ENCODE results near the gene PARM1. TPM values are rescaled to one million over a fixed set of nuclear protein-coding genes. Genes with fewer than 3 reads are reported as not detected.

The PARM1 gene
- total and polyA plus RNA-seq, 2 of the 4 experiments (the other 2 are of a cell fraction), result 0.07 to 0.18 TPM

- Histone ChIP-seq H2AK5ac (ENCODE audit: low read depth, low read length) (no peak overlapping the region), H3K9me3 (ENCODE audit: control insufficient read depth, insufficient read depth, low read length) (no peaks in the 10 kb centered on the region), H3K79me1 (ENCODE audit: low read depth in 1 of 2, low read length in 2 of 2) (no peaks in the 10 kb centered on the region), H2BK15ac (ENCODE audit: low read depth, low read length) (no peak overlapping the region), H3K9ac (ENCODE audit: low read depth, low read length) (no peak overlapping the region), H4K91ac (ENCODE audit: insufficient read depth, low read depth, low read length) (no peak overlapping the region), H2AFZ (replicated peaks; ENCODE audit: low read length, poor library complexity) (no peak overlapping the region), H3K27ac (ENCODE audit: insufficient read depth, low read length) (no peak overlapping the region), H2BK20ac (ENCODE audit: low read depth, low read length) (no peak overlapping the region), H3K4me2 (ENCODE audit: low read depth, low read length) (no peak overlapping the region), H2BK120ac (ENCODE audit: low read depth, low read length) (no peak overlapping the region), H3K9me1 (ENCODE audit: insufficient read depth, low read length) (no peaks in the 10 kb centered on the region), H3K27me3 (ENCODE audit: control insufficient read depth, insufficient read depth, low read length) (no peaks in the 10 kb centered on the region), H3K4ac (ENCODE audit: low read depth, low read length) (no peak overlapping the region), H4K20me1 (ENCODE audit: insufficient read depth, low read length) (no peaks in the 10 kb centered on the region), H3K14ac (replicated peaks; ENCODE audit: low read depth, low read length) (no peak overlapping the region), H3K18ac (ENCODE audit: low read depth, low read length) (no peak overlapping the region), H2AK9ac (replicated peaks; ENCODE audit: low read depth, low read length, poor library complexity) (no peak overlapping the region), H3K36me3 (ENCODE audit: control insufficient read depth, insufficient read depth, low read length) (no peaks in the 10 kb centered on the region), H4K5ac (ENCODE audit: low read depth, low read length) (no peak overlapping the region), H4K8ac (ENCODE audit: low read depth in 2 of 2, low read length in 2 of 2) (no peak overlapping the region), H2BK5ac (ENCODE audit: low read depth, low read length, poor library complexity, severe bottlenecking) (no peak overlapping the region), H3K4me1 (ENCODE audit: control insufficient read depth, insufficient read depth, low read length) (no peaks in the 10 kb centered on the region), H3K4me3 (ENCODE audit: insufficient read depth, low read depth, low read length) (no peak overlapping the region), H3K56ac (ENCODE audit: extremely low read depth, insufficient read depth, low read length) (no peak overlapping the region), H3K23ac (ENCODE audit: low read depth, low read length) (no peak overlapping the region)
- dilution Hi-C loops (cut with HindIII; ENCODE audit: low sequenced_read_pairs, unreplicated experiment), result no loop called here
- CTCF ChIA-PET, result no interaction called here
- WGBS, 2 experiments (ENCODE audit: extremely low coverage in 2 of 2, insufficient read length in 1 of 2), result no CpG with 5 or more reads among the region's 2 CpGs
- ATAC-seq (ENCODE audit: low read depth) (no peak), DNase-seq (no peak)
- in situ Hi-C loops (cut with MboI; ENCODE audit: low sequenced_read_pairs), result no loop called here
- TF ChIP-seq CHD1 (IDR thresholded peaks at IDR 0.05; ENCODE audit: low read depth, low read length) (no peak), CEBPB (IDR thresholded peaks at IDR 0.05; ENCODE audit: low read depth, low read length) (no peak), RAD21 (IDR thresholded peaks at IDR 0.05; ENCODE audit: low read length) (no peak), BHLHE40 (IDR thresholded peaks at IDR 0.05; ENCODE audit: low read depth, low read length) (no peak), POLR2A (IDR thresholded peaks at IDR 0.05; ENCODE audit: low read depth, low read length) (no peak), CTCF (conservative IDR thresholded peaks at IDR 0.05; ENCODE audit: low read depth, low read length) (no peak), MAZ (IDR thresholded peaks at IDR 0.05; ENCODE audit: borderline replicate concordance, low read depth, low read length) (no peak)
- intact Hi-C loops (cut with micrococcal nuclease), result no loop called here
- POLR2A ChIA-PET (ENCODE audit: unreplicated experiment), result no interaction called here
- no TSS peak for BruUV-seq (replicated peaks)
These were observed 32.1 kb upstream of the PARM1 start for GRCh38 chr4:74900862-74901261.
